ENCODE data around the gene PFN3.

- TF ChIP-seq EZH2 (IDR thresholded peaks at IDR 0.05) = no peak
- TF ChIP-seq CTCF (IDR thresholded peaks at IDR 0.05) = no peak
Measured at GRCh38 chr5:177421062-177421798, 20.8 kb upstream of the PFN3 start.
